ENCODE data around the gene MYCBP.

DNA sequence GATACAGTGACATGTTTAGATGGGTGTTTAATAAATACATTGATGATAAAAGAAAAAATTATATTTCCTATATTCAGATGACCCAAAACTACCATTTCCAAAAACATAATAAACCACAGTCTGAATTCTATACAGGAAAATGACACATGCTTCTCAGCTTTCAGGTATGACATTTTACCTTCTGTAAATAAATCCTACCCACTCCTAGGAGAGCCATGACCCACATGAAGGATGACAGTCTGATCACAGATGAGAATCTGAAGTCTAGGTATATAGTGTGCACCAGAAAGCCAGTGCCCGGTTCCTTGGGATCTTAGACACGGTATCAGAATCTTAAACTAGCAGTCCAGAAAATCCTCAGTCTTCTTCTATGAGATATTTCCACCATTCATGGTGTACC lies 11.9 kb upstream of the MYCBP start:
- TF ChIP-seq, protein P1, sequence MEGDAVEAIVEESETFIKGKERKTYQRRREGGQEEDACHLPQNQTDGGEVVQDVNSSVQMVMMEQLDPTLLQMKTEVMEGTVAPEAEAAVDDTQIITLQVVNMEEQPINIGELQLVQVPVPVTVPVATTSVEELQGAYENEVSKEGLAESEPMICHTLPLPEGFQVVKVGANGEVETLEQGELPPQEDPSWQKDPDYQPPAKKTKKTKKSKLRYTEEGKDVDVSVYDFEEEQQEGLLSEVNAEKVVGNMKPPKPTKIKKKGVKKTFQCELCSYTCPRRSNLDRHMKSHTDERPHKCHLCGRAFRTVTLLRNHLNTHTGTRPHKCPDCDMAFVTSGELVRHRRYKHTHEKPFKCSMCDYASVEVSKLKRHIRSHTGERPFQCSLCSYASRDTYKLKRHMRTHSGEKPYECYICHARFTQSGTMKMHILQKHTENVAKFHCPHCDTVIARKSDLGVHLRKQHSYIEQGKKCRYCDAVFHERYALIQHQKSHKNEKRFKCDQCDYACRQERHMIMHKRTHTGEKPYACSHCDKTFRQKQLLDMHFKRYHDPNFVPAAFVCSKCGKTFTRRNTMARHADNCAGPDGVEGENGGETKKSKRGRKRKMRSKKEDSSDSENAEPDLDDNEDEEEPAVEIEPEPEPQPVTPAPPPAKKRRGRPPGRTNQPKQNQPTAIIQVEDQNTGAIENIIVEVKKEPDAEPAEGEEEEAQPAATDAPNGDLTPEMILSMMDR (IDR thresholded peaks at IDR 0.05) = no peak
- TF ChIP-seq POLR2A (IDR thresholded peaks at IDR 0.05) = no peak
